Measurements from ENCODE around the gene NECTIN4.

DNA sequence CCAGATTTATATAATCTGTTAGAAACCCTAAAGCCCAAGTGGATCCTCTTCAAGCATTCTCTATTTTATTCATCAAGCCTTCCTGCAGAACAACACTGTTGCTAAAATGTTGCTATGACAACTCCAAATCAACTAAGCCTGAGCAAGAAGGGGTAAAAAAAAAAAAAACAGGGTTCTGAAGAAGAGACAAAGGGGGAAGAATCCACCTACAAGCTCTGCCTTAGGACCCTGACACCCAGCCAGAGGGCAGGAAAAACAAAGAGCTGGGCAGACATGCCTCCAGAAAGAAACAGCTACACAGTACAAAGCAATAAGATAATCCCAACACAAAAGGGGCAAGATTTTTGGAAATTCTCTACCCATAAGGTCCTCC lies 44.8 kb downstream of the NECTIN4 start:
- TF ChIP-seq, protein P1, sequence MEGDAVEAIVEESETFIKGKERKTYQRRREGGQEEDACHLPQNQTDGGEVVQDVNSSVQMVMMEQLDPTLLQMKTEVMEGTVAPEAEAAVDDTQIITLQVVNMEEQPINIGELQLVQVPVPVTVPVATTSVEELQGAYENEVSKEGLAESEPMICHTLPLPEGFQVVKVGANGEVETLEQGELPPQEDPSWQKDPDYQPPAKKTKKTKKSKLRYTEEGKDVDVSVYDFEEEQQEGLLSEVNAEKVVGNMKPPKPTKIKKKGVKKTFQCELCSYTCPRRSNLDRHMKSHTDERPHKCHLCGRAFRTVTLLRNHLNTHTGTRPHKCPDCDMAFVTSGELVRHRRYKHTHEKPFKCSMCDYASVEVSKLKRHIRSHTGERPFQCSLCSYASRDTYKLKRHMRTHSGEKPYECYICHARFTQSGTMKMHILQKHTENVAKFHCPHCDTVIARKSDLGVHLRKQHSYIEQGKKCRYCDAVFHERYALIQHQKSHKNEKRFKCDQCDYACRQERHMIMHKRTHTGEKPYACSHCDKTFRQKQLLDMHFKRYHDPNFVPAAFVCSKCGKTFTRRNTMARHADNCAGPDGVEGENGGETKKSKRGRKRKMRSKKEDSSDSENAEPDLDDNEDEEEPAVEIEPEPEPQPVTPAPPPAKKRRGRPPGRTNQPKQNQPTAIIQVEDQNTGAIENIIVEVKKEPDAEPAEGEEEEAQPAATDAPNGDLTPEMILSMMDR (conservative IDR thresholded peaks at IDR 0.05 in 1 of 2, IDR thresholded peaks at IDR 0.05 in 1 of 2; ENCODE audit: extremely low read depth in 1 of 2, insufficient read depth in 1 of 2, low read depth in 1 of 2, low read length in 2 of 2), result no peak
- no peak for TF ChIP-seq EZH2 (IDR thresholded peaks at IDR 0.05; ENCODE audit: borderline replicate concordance, low read length)

Measured in mammary epithelial cell (primary cell).